HEK293 (cell line): ENCODE results near the gene ZC3H15.

Experiments used
- CTCF ChIA-PET: fragments of 350-600 bp; formaldehyde crosslinking; extraction: SDS; loops from one replicate; lab custom pipeline; 2021; ENCODE audit warnings: antibody characterized with exemption; lab: Yijun Ruan, JAX
- POLR2A ChIA-PET: fragments of 300-600 bp; formaldehyde crosslinking; extraction: SDS; loops from one replicate; lab custom pipeline; 2020; ENCODE audit warnings: antibody characterized with exemption, inconsistent platforms; lab: Yijun Ruan, JAX
- H3K27ac ChIP-seq: fragments of 200-500 bp; sonication (Bioruptor generic); 2 replicates; pipeline ENCODE4 v1.5.1; 2014; ENCODE audit warnings: low read depth, low read length, control low read depth, inconsistent platforms; ENCODE audit errors: extremely low read depth
- H3K36me3 ChIP-seq, 2 experiments: fragments of 200-500 bp in 1 of 2; sonication (Bioruptor generic) in 1 of 2; 1 replicate in 1 of 2; 2 replicates in 1 of 2; pipeline ENCODE4 v1.5.1; 2014 to 2017; ENCODE audit warnings: inconsistent platforms in 2 of 2, low read length in 2 of 2; ENCODE audit not compliant: control insufficient read depth in 2 of 2, insufficient read depth in 1 of 2
- H3K4me1 ChIP-seq: fragments of 200-500 bp; sonication (Bioruptor generic); 2 replicates; pipeline ENCODE4 v1.5.1; 2014; ENCODE audit warnings: mild to moderate bottlenecking, low read length, inconsistent platforms; ENCODE audit not compliant: control insufficient read depth, insufficient read depth
- H3K4me3 ChIP-seq: 2 replicates; pipeline ENCODE4 v1.5.1; 2011; ENCODE audit warnings: low read depth, mild to moderate bottlenecking, control low read depth, low read length, moderate library complexity
- H3K9me3 ChIP-seq: fragments of 200-500 bp; sonication (Bioruptor generic); 2 replicates; pipeline ENCODE4 v1.5.1; 2014; ENCODE audit warnings: low read depth, low read length, inconsistent platforms; ENCODE audit not compliant: control insufficient read depth, insufficient read depth
- HOXA7 ChIP-seq: sonication (generic); formaldehyde crosslinking; IDR thresholded peaks from 2 replicates; pipeline ENCODE4 v1.8.1; 2022; ENCODE audit warnings: missing genetic modification reagents, borderline replicate concordance
- PATZ1 ChIP-seq: fragments of 450-650 bp; formaldehyde crosslinking; IDR thresholded peaks from 2 replicates; pipeline ENCODE4 v1.5.1; 2016; ENCODE audit warnings: missing biosample characterization, missing genetic modification characterization
- RBAK ChIP-seq: fragments of 450-650 bp; formaldehyde crosslinking; IDR thresholded peaks from 2 replicates; pipeline ENCODE4 v1.5.1; 2016; ENCODE audit warnings: missing biosample characterization, missing genetic modification characterization
- ZBTB8A ChIP-seq: fragments of 450-650 bp; formaldehyde crosslinking; IDR thresholded peaks from 2 replicates; pipeline ENCODE4 v1.5.1; 2016; ENCODE audit warnings: missing biosample characterization, missing genetic modification characterization
- ZFP69B ChIP-seq: fragments of 450-650 bp; formaldehyde crosslinking; IDR thresholded peaks from 2 replicates; pipeline ENCODE4 v1.5.1; 2016; ENCODE audit warnings: missing biosample characterization, missing genetic modification characterization
- ZNF169 ChIP-seq: fragments of 450-650 bp; formaldehyde crosslinking; IDR thresholded peaks from 2 replicates; pipeline ENCODE4 v1.5.1; 2016; ENCODE audit warnings: missing biosample characterization, missing genetic modification characterization
- ZNF174 ChIP-seq: fragments of 450-650 bp; formaldehyde crosslinking; IDR thresholded peaks from 2 replicates; pipeline ENCODE4 v1.5.0; 2017; ENCODE audit warnings: missing biosample characterization, mild to moderate bottlenecking, missing genetic modification characterization
- ZNF175 ChIP-seq: fragments of 450-650 bp; formaldehyde crosslinking; IDR thresholded peaks from 2 replicates; pipeline ENCODE4 v1.5.1; 2016; ENCODE audit warnings: missing biosample characterization, missing genetic modification characterization
- ZNF211 ChIP-seq: fragments of 450-650 bp; formaldehyde crosslinking; IDR thresholded peaks from 2 replicates; pipeline ENCODE4 v1.5.1; 2016; ENCODE audit warnings: low read depth, missing biosample characterization, missing genetic modification characterization
- ZNF37A ChIP-seq: fragments of 450-650 bp; IDR thresholded peaks from 2 replicates; pipeline ENCODE4 v1.5.1; 2018; ENCODE audit warnings: missing biosample characterization, missing genetic modification characterization
- ZNF423 ChIP-seq: fragments of 450-650 bp; formaldehyde crosslinking; IDR thresholded peaks from 2 replicates; pipeline ENCODE4 v1.5.1; 2016; ENCODE audit warnings: missing biosample characterization, missing genetic modification characterization
- ZNF433 ChIP-seq: fragments of 450-650 bp; formaldehyde crosslinking; IDR thresholded peaks from 2 replicates; pipeline ENCODE4 v1.5.1; 2016; ENCODE audit warnings: missing biosample characterization, missing genetic modification characterization, low read depth
- ZNF623 ChIP-seq: fragments of 450-650 bp; formaldehyde crosslinking; IDR thresholded peaks from 2 replicates; pipeline ENCODE4 v1.5.1; 2016; ENCODE audit warnings: missing biosample characterization, missing genetic modification characterization
- ZNF658 ChIP-seq: fragments of 450-650 bp; formaldehyde crosslinking; IDR thresholded peaks from 2 replicates; pipeline ENCODE4; 2016; ENCODE audit warnings: missing biosample characterization, missing genetic modification characterization
- ZNF660 ChIP-seq: fragments of 450-650 bp; IDR thresholded peaks from 2 replicates; pipeline ENCODE4 v1.5.1; 2018; ENCODE audit warnings: missing biosample characterization, mild to moderate bottlenecking, missing genetic modification characterization
- ZNF76 ChIP-seq: fragments of 450-650 bp; formaldehyde crosslinking; IDR thresholded peaks from 2 replicates; pipeline ENCODE4; 2016; ENCODE audit warnings: low read depth, missing biosample characterization, missing genetic modification characterization, borderline replicate concordance
- ZNF785 ChIP-seq: fragments of 450-650 bp; formaldehyde crosslinking; IDR thresholded peaks from 2 replicates; pipeline ENCODE4 v1.5.1; 2016; ENCODE audit warnings: missing biosample characterization, missing genetic modification characterization
- ZSCAN23 ChIP-seq: fragments of 450-650 bp; formaldehyde crosslinking; IDR thresholded peaks from 2 replicates; pipeline ENCODE4 v1.5.1; 2016; ENCODE audit warnings: missing biosample characterization, missing genetic modification characterization
- TF ChIP-seq, protein P1 (sequence below): sonication (generic); formaldehyde crosslinking; IDR thresholded peaks from 2 replicates; pipeline ENCODE4 v1.8.1; 2022; ENCODE audit warnings: mild to moderate bottlenecking, moderate library complexity, missing genetic modification reagents
- TF ChIP-seq, protein P2 (sequence below): fragments of 450-650 bp; formaldehyde crosslinking; IDR thresholded peaks from 2 replicates; pipeline ENCODE4 v1.5.1; 2016; ENCODE audit warnings: missing biosample characterization, missing genetic modification characterization
- TF ChIP-seq, protein P3 (sequence below): fragments of 450-650 bp; formaldehyde crosslinking; IDR thresholded peaks from 2 replicates; pipeline ENCODE4 v1.5.1; 2016; ENCODE audit warnings: missing biosample characterization, missing genetic modification characterization
- TF ChIP-seq, protein P4 (sequence below): fragments of 450-650 bp; formaldehyde crosslinking; IDR thresholded peaks from 2 replicates; pipeline ENCODE4 v1.5.1; 2017; ENCODE audit warnings: missing biosample characterization, missing genetic modification characterization

ZC3H15 gene

GRCh38 chr2:186516396-186516795 lies 30.3 kb downstream of the ZC3H15 start (continued):
- TF ChIP-seq ZNF785 (tag by site-specific recombination) (no peak), ZNF76 (tag by site-specific recombination) (no peak), PATZ1 (tag by site-specific recombination) (no peak), ZSCAN23 (tag by site-specific recombination) (no peak)
- TF ChIP-seq, protein P1, sequence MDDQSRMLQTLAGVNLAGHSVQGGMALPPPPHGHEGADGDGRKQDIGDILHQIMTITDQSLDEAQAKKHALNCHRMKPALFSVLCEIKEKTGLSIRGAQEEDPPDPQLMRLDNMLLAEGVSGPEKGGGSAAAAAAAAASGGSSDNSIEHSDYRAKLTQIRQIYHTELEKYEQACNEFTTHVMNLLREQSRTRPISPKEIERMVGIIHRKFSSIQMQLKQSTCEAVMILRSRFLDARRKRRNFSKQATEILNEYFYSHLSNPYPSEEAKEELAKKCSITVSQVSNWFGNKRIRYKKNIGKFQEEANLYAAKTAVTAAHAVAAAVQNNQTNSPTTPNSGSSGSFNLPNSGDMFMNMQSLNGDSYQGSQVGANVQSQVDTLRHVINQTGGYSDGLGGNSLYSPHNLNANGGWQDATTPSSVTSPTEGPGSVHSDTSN (CRISPR knock-in tag), result no peak
- TF ChIP-seq, protein P2, sequence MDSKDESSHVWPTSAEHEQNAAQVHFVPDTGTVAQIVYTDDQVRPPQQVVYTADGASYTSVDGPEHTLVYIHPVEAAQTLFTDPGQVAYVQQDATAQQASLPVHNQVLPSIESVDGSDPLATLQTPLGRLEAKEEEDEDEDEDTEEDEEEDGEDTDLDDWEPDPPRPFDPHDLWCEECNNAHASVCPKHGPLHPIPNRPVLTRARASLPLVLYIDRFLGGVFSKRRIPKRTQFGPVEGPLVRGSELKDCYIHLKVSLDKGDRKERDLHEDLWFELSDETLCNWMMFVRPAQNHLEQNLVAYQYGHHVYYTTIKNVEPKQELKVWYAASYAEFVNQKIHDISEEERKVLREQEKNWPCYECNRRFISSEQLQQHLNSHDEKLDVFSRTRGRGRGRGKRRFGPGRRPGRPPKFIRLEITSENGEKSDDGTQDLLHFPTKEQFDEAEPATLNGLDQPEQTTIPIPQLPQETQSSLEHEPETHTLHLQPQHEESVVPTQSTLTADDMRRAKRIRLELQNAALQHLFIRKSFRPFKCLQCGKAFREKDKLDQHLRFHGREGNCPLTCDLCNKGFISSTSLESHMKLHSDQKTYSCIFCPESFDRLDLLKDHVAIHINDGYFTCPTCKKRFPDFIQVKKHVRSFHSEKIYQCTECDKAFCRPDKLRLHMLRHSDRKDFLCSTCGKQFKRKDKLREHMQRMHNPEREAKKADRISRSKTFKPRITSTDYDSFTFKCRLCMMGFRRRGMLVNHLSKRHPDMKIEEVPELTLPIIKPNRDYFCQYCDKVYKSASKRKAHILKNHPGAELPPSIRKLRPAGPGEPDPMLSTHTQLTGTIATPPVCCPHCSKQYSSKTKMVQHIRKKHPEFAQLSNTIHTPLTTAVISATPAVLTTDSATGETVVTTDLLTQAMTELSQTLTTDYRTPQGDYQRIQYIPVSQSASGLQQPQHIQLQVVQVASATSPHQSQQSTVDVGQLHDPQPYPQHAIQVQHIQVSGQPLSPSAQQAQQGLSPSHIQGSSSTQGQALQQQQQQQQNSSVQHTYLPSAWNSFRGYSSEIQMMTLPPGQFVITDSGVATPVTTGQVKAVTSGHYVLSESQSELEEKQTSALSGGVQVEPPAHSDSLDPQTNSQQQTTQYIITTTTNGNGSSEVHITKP (tag by site-specific recombination), result no peak

DNA sequence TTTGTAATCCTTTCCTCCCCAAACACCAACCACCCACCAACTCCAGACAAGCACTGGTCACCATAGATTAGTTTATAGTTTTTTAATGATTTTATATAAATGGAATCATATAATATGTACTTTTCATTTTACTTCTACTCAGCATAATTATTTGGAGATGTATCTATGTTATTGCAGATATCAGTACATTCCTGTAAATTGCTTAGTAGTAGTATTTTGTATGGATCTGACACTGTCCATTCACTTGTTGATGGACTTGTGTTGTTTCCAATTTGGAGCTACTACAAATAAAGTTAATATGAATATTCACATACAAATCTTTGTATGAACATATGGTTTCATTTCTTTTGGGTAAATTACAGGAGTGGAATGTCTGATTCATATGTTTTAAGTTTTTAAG lies 31.0 kb downstream of the ZC3H15 start:
- TF ChIP-seq ZNF658 (tag by site-specific recombination), result no peak
- no peak for TF ChIP-seq ZNF174
- no peak for TF ChIP-seq ZNF623 (tag by site-specific recombination)
- TF ChIP-seq ZNF175 (tag by site-specific recombination), result no peak
- no peak for TF ChIP-seq ZFP69B (tag by site-specific recombination)
- TF ChIP-seq ZBTB8A, result no peak
- TF ChIP-seq, protein P1 (CRISPR knock-in tag), result no peak
- TF ChIP-seq, protein P3, sequence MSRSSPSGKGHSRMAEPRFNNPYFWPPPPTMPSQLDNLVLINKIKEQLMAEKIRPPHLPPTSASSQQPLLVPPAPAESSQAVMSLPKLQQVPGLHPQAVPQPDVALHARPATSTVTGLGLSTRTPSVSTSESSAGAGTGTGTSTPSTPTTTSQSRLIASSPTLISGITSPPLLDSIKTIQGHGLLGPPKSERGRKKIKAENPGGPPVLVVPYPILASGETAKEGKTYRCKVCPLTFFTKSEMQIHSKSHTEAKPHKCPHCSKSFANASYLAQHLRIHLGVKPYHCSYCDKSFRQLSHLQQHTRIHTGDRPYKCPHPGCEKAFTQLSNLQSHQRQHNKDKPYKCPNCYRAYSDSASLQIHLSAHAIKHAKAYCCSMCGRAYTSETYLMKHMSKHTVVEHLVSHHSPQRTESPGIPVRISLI (tag by site-specific recombination), result no peak
- no peak for TF ChIP-seq ZNF211 (tag by site-specific recombination)
- no peak for TF ChIP-seq ZNF169 (tag by site-specific recombination)
- TF ChIP-seq ZNF37A, result no peak
- no peak for TF ChIP-seq HOXA7 (CRISPR knock-in tag)
- TF ChIP-seq ZNF660 (tag by site-specific recombination), result no peak
- TF ChIP-seq ZNF423, result no peak
- TF ChIP-seq ZNF433, result no peak
- TF ChIP-seq, protein P4, sequence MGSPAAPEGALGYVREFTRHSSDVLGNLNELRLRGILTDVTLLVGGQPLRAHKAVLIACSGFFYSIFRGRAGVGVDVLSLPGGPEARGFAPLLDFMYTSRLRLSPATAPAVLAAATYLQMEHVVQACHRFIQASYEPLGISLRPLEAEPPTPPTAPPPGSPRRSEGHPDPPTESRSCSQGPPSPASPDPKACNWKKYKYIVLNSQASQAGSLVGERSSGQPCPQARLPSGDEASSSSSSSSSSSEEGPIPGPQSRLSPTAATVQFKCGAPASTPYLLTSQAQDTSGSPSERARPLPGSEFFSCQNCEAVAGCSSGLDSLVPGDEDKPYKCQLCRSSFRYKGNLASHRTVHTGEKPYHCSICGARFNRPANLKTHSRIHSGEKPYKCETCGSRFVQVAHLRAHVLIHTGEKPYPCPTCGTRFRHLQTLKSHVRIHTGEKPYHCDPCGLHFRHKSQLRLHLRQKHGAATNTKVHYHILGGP (tag by site-specific recombination), result no peak
- TF ChIP-seq RBAK (tag by site-specific recombination), result no peak
- no peak for TF ChIP-seq ZSCAN23 (tag by site-specific recombination)
- ChIA-PET POLR2A (no interaction called here), CTCF (interaction anchor here (0.6 to 2.3 kb wide), 5 partner anchors 13 to 263 kb away, joined by 3 to 8 read pairs (median 4); no protein-coding TSS in a partner anchor)
- H3K4me1 ChIP-seq, result no peaks in the 10 kb centered on the region
- H3K36me3 ChIP-seq, result peaks cover 5 to 24% of the 10 kb centered on the region in 2 experiments; a peak in 2 of 3 replicates
- no peak overlapping the region for H3K27ac ChIP-seq
- no peak overlapping the region for H3K4me3 ChIP-seq
- H3K9me3 ChIP-seq, result no peaks in the 10 kb centered on the region
